Motor neuron (in vitro differentiated cells): ENCODE results near the gene CDO1. TPM values are rescaled to one million over a fixed set of nuclear protein-coding genes. Genes with fewer than 3 reads are reported as not detected.

Source experiments
- ATAC-seq, 8 experiments: fragments of 200-7000 bp; cut with Tn5 transposase; replicated peaks in 6 of 8; 2 replicates each; pipeline ENCODE4 v1.8.0; 2021; ENCODE audit warnings: mild to moderate bottlenecking in 8 of 8, moderate library complexity in 8 of 8
- H3K27ac ChIP-seq, 2 donors: fragments of 250-450 bp; sonication (Bioruptor Pico); 2 replicates each; pipeline ENCODE4 v1.9.0; 2021; ENCODE audit warnings: antibody characterized with exemption in 2 of 2, mild to moderate bottlenecking in 2 of 2, moderate library complexity in 1 of 2
- H3K4me1 ChIP-seq, 2 donors: fragments of 250-450 bp; sonication (Bioruptor Pico); replicated peaks in 1 of 2; 2 replicates each; pipeline ENCODE4 v1.6.1; 2021; ENCODE audit warnings: antibody characterized with exemption in 2 of 2, mild to moderate bottlenecking in 2 of 2, moderate library complexity in 1 of 2
- H3K4me3 ChIP-seq, 5 donors: fragments of 250-450 bp; sonication (Bioruptor Pico); 2 replicates each; pipeline ENCODE4 v1.9.0; 2021; ENCODE audit warnings: antibody characterized with exemption in 5 of 5, mild to moderate bottlenecking in 5 of 5, moderate library complexity in 4 of 5
- WGBS, 10 experiments: fragments of 450-650 bp; shearing (Covaris generic); methylation state at CpG; one replicate each; pipeline ENCODE4 v1.0.0; 2022; 5-methylcytosine and 5-hydroxymethylcytosine counted together
- in situ Hi-C, 9 experiments: fragments of 400-800 bp; cut with MboI; loops; one replicate each; pipeline ENCODE4 v1.15.0; 2021; ENCODE audit warnings: low sequenced_read_pairs in 9 of 9, low pct_unique_long_range_greater_than_20kb in 2 of 9; ENCODE audit not compliant: unreplicated experiment in 9 of 9
- total RNA-seq, 8 experiments: library from RNA; unstranded; fragments of 300-600 nt; gene quantifications; 2 replicates each; pipeline versions ENCODE4 v1.2.3 to v1.2.4, GENCODE V29; 2022

CDO1 gene
- 100 to 1,000 TPM in 1 of 8 experiments, 10 to 100 TPM in 4, under 1 TPM in 3; 0.36 to 158 (median 36.0) TPM for total RNA-seq

- peak within 1 kb of the TSS; percentile 66 to 74 (median 70) for H3K4me3 ChIP-seq
- WGBS, 10 experiments = 0 to 11% (median 3%) methylated on average over 3 to 15 of the region's 69 CpGs; no CpG with 5 or more reads in 3 of the 10 experiments
- peak; percentile 73 to 87 (median 82) for ATAC-seq
- peaks cover 21 to 30% of the 10 kb centered on the region in 2 donors for H3K4me1 ChIP-seq
- in situ Hi-C loops = no loop called here
- H3K27ac ChIP-seq = peak within 1 kb of the TSS; percentile 98 to 99
Observed at GRCh38 chr5:115816226-115817081, at the start of gene CDO1. TSS of gene CDO1 (minus strand) at chr5:115816659. CDS start at chr5:115816397, 262 bp downstream.

- no peak overlapping the region for H3K4me3 ChIP-seq
- ATAC-seq = peak in 2 of 8 experiments; percentile 81 to 95
- no peaks in the 10 kb centered on the region for H3K4me1 ChIP-seq
- no peak overlapping the region for H3K27ac ChIP-seq
- in situ Hi-C loops = no loop called here
Observed at GRCh38 chr5:115859378-115859777, 42.9 kb upstream of the CDO1 start.

DNA sequence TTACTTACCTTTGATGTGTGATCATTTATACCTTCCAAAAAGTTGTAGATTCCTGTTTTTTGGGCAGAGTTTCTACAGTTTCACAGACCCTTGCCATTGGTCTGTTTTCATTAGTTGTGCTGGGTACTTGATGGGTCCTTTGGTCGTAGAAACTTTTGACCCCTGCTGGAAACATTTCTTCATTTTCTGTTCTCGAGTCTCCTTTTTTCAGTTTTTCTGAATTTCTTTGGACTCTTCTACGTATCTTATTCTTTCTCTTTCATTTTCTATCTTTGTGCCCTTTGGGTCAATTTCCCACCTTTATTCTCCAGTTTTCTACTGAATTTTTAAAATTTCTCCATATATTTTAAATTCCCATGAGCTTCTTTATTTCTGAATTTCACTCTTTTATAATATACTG, 41.9 kb upstream of the CDO1 start:
- ATAC-seq = no peak
- 88 to 100% (median 99%) methylated on average over 1 to 3 of the region's 3 CpGs for WGBS, 10 experiments
- Histone ChIP-seq H3K4me3 (no peak overlapping the region), H3K4me1 (no peaks in the 10 kb centered on the region), H3K27ac (no peak overlapping the region)
- in situ Hi-C loops = no loop called here

DNA sequence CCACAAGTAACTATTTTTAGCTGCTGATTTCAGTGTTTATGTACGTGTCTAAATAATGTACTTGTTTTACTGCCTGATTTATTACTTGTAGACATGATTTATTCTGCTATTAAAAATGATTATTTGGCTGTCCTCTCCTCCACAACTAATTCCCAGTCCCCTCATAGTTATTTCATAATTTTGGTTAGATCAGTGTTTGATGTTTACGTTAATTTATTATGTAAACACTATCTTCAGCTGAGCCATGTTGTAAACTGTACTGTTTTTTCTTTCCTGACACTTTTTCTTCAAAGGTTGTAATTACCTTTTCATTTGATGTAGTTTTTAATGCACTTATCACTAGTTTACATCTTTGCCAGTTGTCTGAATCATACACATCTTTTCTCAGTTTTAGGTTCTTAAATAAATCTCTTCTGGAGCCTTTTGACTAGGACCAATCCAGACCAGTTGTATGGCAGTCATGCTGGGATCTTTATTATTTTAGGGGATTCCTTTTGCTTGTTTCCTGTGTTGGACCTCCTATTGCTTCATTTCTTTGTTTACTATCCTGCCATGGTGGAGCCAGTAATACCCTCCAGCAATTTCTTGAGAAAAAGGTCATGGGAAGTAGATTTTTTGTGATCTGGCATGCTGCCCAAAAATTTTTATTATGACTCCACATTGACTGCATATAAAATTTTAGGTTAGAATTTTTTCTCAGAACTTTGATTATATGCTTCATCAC, 41.3 kb upstream of the CDO1 start:
- WGBS, 10 experiments = 15 to 100% (median 91%) methylated on average over 1 to 2 of the region's 2 CpGs
- Histone ChIP-seq H3K4me1 (no peaks in the 10 kb centered on the region), H3K4me3 (no peak overlapping the region), H3K27ac (no peak overlapping the region)
- no peak for ATAC-seq
- in situ Hi-C loops = no loop called here

GRCh38 chr5:115857057-115857479, 40.6 kb upstream of the CDO1 start:
- H3K27ac ChIP-seq = no peak overlapping the region
- no peak for ATAC-seq
- in situ Hi-C loops = no loop called here
- 63 to 100% (median 75%) methylated on average over 1 of the region's 1 CpG; no CpG with 5 or more reads in 3 of the 10 experiments for WGBS, 10 experiments
- H3K4me3 ChIP-seq = no peak overlapping the region
- no peaks in the 10 kb centered on the region for H3K4me1 ChIP-seq

GRCh38 chr5:115855959-115856358, 39.5 kb upstream of the CDO1 start:
- WGBS, 10 experiments = 38 to 100% (median 100%) methylated on average over 1 of the region's 1 CpG; no CpG with 5 or more reads in 2 of the 10 experiments
- Histone ChIP-seq H3K4me1 (peaks cover 0 to 6% of the 10 kb centered on the region in 2 donors), H3K4me3 (no peak overlapping the region), H3K27ac (no peak overlapping the region)
- in situ Hi-C loops = no loop called here
- no peak for ATAC-seq

DNA sequence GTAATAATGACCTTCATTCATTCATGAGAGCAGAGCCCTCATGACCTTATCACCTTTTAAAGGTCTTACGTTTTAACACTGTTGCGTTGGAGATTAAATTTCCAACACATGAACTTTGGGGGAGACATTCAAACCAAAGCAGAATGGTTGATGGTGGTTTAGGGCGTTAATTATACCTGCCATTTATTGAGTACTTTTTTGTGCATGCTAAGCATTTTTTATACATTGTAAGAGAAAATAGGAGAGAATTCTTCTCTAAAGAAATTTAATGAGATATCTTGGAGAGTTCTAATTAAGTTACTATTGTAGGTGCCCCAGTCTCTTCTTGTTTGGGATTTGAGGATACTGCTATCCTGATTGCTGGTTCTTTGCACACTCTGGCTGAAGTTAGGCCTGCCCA, 37.7 kb upstream of the CDO1 start:
- H3K4me1 ChIP-seq = peaks cover 3 to 10% of the 10 kb centered on the region in 2 donors
- H3K27ac ChIP-seq = no peak overlapping the region
- WGBS, 10 experiments = 90 to 100% (median 96%) methylated on average over 1 to 3 of the region's 3 CpGs; no CpG with 5 or more reads in 1 of the 10 experiments
- no peak overlapping the region for H3K4me3 ChIP-seq
- in situ Hi-C loops = no loop called here
- no peak for ATAC-seq

- H3K4me1 ChIP-seq = peaks cover 3 to 10% of the 10 kb centered on the region in 2 donors
- WGBS, 10 experiments = 40 to 68% (median 60%) methylated on average over 1 to 4 of the region's 4 CpGs; no CpG with 5 or more reads in 1 of the 10 experiments
- no peak overlapping the region for H3K27ac ChIP-seq
- in situ Hi-C loops = no loop called here
- no peak overlapping the region for H3K4me3 ChIP-seq
- peak in 3 of 8 experiments; percentile 27 to 88 (median 52) for ATAC-seq
Observed at GRCh38 chr5:115850744-115851416, 34.4 kb upstream of the CDO1 start.

DNA sequence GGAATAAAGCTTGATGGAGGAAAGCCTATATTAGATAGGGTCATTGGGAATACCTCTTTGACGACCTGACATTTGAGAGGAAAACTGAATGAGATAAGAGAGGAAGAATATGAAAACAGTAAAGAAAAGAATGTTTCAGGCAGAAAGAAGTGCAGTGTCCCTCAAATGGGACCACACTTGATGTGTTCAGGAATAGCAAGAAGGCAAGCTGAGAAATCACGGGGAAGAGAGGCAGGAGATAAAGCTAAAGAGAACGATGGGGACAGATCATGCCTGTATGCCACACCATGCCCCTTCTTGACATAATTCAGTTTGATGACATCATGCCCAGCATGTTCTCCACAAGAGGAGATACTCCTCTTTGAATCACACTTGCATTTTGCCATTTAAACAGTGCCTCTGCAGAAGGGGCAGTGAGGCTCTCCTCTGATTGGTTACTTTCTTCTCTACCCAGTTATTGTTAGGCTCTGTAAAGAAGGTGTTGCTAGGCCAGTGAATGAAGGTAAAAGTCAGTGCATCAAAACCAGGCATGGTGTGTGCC, 32.9 kb upstream of the CDO1 start:
- Histone ChIP-seq H3K4me3 (no peak overlapping the region), H3K27ac (no peak overlapping the region), H3K4me1 (peaks cover 3 to 11% of the 10 kb centered on the region in 2 donors)
- in situ Hi-C loops = loop anchor here in 2 of 9 experiments (25.0 kb wide), 1 partner anchor 537 kb away; no protein-coding TSS in a partner anchor
- WGBS, 10 experiments = 88 to 100% (median 95%) methylated on average over 1 to 3 of the region's 3 CpGs; no CpG with 5 or more reads in 1 of the 10 experiments
- ATAC-seq = no peak

GRCh38 chr5:115847290-115847689, 30.8 kb upstream of the CDO1 start:
- in situ Hi-C loops = loop anchor here in 2 of 9 experiments (25.0 kb wide), 1 partner anchor 535 kb away; no protein-coding TSS in a partner anchor
- Histone ChIP-seq H3K27ac (no peak overlapping the region), H3K4me3 (no peak overlapping the region), H3K4me1 (peaks cover 13 to 18% of the 10 kb centered on the region in 2 donors)
- WGBS, 10 experiments = 82 to 97% (median 93%) methylated on average over 2 to 7 of the region's 7 CpGs; no CpG with 5 or more reads in 2 of the 10 experiments
- ATAC-seq = no peak

DNA sequence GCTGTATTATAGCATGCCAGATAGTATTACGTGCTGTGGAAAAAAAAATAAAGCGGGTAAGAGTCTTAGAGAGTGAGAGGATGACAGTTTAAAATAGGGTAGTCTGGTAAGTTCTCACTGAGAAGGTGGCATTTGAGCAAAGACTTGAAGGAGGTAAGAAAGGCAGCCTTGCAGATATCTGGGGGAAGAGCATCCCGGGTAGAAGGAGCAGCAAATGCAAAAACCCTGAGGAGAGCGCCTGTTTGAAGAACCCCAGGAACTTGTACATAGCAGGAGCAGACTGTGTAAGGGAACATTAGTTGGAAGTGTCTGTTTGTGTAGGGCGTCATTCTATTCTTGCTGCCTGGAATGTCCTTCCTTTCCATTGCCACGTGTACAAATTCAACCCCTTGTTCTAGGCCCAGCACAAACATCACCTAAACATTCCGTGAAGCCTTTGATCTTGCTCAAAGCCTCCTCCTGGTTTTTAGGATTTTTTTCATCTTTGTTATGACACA, 27.9 kb upstream of the CDO1 start:
- no peak for ATAC-seq
- Histone ChIP-seq H3K27ac (no peak overlapping the region), H3K4me3 (peak overlapping the region in 1 of 5 donors; percentile 5), H3K4me1 (peaks cover 15 to 18% of the 10 kb centered on the region in 2 donors)
- WGBS, 10 experiments = 10 to 89% (median 74%) methylated on average over 1 to 7 of the region's 7 CpGs; no CpG with 5 or more reads in 1 of the 10 experiments
- in situ Hi-C loops = loop anchor here in 2 of 9 experiments (25.0 kb wide), 1 partner anchor 532 kb away; no protein-coding TSS in a partner anchor

DNA sequence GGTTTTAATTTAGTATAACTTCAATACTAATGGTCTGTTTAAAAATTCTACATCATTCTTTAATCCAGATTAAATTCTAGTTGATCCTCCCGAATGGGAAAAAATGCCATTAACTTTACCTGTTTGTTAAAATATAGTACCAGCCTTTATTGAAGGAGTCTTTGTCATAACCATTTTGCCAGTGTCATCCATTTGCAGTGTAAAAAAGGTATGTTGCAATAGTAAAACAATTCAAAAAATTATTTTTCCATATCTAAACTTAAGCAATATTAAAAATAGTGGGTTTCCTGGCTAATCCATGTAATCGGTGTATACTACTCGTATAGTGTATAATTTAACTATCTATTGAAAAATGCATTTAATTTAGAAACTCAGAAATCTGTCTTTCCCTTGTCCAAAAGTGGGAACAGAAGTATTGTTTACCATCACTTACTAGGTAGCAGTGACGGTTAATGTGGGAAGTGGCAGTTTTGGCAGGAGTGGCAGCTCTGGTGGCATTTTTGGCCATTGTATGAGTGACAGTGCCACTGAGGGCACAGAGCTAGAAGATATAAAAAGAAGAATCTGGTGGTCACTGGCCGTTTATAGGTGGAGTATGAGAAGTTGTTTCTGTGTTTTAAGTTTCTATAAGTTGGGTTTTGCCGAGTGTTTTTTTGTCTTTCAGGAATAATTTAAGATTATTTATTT, 27.1 kb upstream of the CDO1 start:
- WGBS, 10 experiments = 25 to 100% (median 82%) methylated on average over 1 to 6 of the region's 6 CpGs
- peaks cover 17 to 21% of the 10 kb centered on the region in 2 donors for H3K4me1 ChIP-seq
- no peak overlapping the region for H3K27ac ChIP-seq
- in situ Hi-C loops = loop anchor here in 2 of 9 experiments (25.0 kb wide), 1 partner anchor 531 kb away; no protein-coding TSS in a partner anchor
- ATAC-seq = no peak
- H3K4me3 ChIP-seq = peak overlapping the region in 1 of 5 donors; percentile 75
